Mammary epithelial cell (primary cell): ENCODE data around the gene PRSS33.

Experiments used
- EZH2 ChIP-seq: IDR thresholded peaks from 2 replicates; pipeline ENCODE4 v1.6.1; 2012; ENCODE audit warnings: low read length, inconsistent platforms, borderline replicate concordance
- TF ChIP-seq, protein P1 (sequence below), 2 donors: IDR thresholded peaks in 1 of 2; conservative IDR thresholded peaks in 1 of 2; 2 replicates each; pipeline ENCODE4 v1.5.1; 2011 to 2012; ENCODE audit warnings: inconsistent platforms in 2 of 2, low read length in 2 of 2, mild to moderate bottlenecking in 2 of 2, control low read depth in 1 of 2, low read depth in 1 of 2; ENCODE audit not compliant: insufficient read depth in 1 of 2; ENCODE audit errors: extremely low read depth in 1 of 2

DNA sequence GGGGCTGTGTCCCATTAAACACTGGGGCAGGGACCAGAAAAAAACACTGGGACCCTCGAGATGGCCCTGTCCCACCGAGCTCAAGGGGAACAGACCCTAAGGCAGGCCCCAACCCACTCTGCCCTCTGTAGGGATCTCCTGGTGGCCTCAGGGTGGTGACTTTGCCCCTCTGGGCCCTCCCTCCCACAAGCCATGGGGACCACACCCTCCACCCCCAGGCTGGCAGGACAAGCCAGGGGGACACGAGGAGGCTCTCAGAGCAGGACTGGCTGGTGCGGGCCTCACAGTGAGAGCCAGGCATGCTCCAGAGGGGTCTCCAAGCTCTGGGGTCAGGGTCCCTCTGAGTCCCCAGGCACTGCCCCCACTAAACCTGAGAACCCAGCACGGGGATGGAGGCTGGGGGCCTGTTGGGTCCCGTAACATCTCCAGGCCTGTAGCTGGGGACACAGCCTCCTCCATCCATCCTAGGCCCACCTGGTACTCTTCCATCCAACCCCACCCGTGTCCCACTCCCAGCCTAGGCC lies 49.4 kb downstream of the PRSS33 start:
- TF ChIP-seq, protein P1, sequence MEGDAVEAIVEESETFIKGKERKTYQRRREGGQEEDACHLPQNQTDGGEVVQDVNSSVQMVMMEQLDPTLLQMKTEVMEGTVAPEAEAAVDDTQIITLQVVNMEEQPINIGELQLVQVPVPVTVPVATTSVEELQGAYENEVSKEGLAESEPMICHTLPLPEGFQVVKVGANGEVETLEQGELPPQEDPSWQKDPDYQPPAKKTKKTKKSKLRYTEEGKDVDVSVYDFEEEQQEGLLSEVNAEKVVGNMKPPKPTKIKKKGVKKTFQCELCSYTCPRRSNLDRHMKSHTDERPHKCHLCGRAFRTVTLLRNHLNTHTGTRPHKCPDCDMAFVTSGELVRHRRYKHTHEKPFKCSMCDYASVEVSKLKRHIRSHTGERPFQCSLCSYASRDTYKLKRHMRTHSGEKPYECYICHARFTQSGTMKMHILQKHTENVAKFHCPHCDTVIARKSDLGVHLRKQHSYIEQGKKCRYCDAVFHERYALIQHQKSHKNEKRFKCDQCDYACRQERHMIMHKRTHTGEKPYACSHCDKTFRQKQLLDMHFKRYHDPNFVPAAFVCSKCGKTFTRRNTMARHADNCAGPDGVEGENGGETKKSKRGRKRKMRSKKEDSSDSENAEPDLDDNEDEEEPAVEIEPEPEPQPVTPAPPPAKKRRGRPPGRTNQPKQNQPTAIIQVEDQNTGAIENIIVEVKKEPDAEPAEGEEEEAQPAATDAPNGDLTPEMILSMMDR (conservative IDR thresholded peaks at IDR 0.05 in 1 of 2, IDR thresholded peaks at IDR 0.05 in 1 of 2; ENCODE audit: extremely low read depth in 1 of 2, insufficient read depth in 1 of 2, low read depth in 1 of 2, low read length in 2 of 2) = no peak
- TF ChIP-seq EZH2 = no peak
